Endothelial cell of umbilical vein (primary cell): ENCODE data around the gene MKLN1.

Source experiments
- CTCF ChIP-seq, 2 donors: IDR thresholded peaks; 1 replicate in 1 of 2; 2 replicates in 1 of 2; pipeline ENCODE4 v1.5.1; 2011; ENCODE audit warnings: low read length in 2 of 2, mild to moderate bottlenecking in 2 of 2, moderate library complexity in 2 of 2, control low read depth in 1 of 2, inconsistent platforms in 1 of 2, low read depth in 1 of 2; ENCODE audit not compliant: insufficient read depth in 1 of 2; ENCODE audit errors: extremely low read depth in 1 of 2
- GATA2 ChIP-seq: IDR thresholded peaks from 2 replicates; pipeline ENCODE4 v1.7.0; 2011; ENCODE audit warnings: low read depth, mild to moderate bottlenecking, moderate library complexity, mixed read lengths, low read length; ENCODE audit not compliant: insufficient read length, insufficient read depth
- POLR2A ChIP-seq: IDR thresholded peaks from 2 replicates; pipeline ENCODE4 v1.6.1; 2012; ENCODE audit warnings: low read depth, mild to moderate bottlenecking, control low read depth, low read length
- POLR2AphosphoS5 ChIP-seq: IDR thresholded peaks from 2 replicates; pipeline ENCODE4 v1.6.1; 2012; ENCODE audit warnings: low read depth, mild to moderate bottlenecking, control low read depth, low read length, moderate library complexity; ENCODE audit not compliant: insufficient read depth

- TF ChIP-seq CTCF (IDR thresholded peaks at IDR 0.05; ENCODE audit: extremely low read depth in 1 of 2, insufficient read depth in 1 of 2, low read depth in 1 of 2, low read length in 2 of 2) = no peak
- TF ChIP-seq POLR2AphosphoS5 = no peak
- no peak for TF ChIP-seq GATA2
- TF ChIP-seq POLR2A = no peak
These were observed 37.2 kb downstream of the MKLN1 start for GRCh38 chr7:131364767-131365344.
